Activated naive CD8-positive, alpha-beta T cell treated with anti-CD3 and anti-CD28 coated beads, Interleukin-2, amount 10 ng/mL, durations not matched to agents 7 days and 5 days (primary cell): ENCODE results near the gene KCNQ1OT1. TPM values are rescaled to one million over a fixed set of nuclear protein-coding genes. Genes with fewer than 3 reads are reported as not detected.

Experiments used
- ATAC-seq: fragments of 150-1000 bp; cut with Tn5 transposase; one replicate; pipeline ENCODE4 v1.10.0; 2021; ENCODE audit warnings: low read depth, moderate library complexity
- POLR2A ChIA-PET: fragments of 350-600 bp; sonication (Branson Sonifier 250); formaldehyde crosslinking; loops from one replicate; lab custom pipeline; 2021; ENCODE audit warnings: antibody characterized with exemption; lab: Charles Lee
- DNase-seq: peaks from one replicate; pipeline ENCODE4 v3.0.0; 2021
- H3K27ac Mint-ChIP-seq: one replicate; pipeline ENCODE4 v1.8.0; 2022; ENCODE audit warnings: mild to moderate bottlenecking, mixed read lengths
- H3K27me3 Mint-ChIP-seq: one replicate; pipeline ENCODE4 v1.8.0; 2022; ENCODE audit warnings: mild to moderate bottlenecking, moderate library complexity, mixed read lengths
- H3K36me3 Mint-ChIP-seq: one replicate; pipeline ENCODE4 v1.8.0; 2021; ENCODE audit warnings: mild to moderate bottlenecking, mixed read lengths
- H3K4me1 Mint-ChIP-seq: one replicate; pipeline ENCODE4 v1.8.0; 2021; ENCODE audit warnings: mixed read lengths
- H3K4me3 Mint-ChIP-seq: one replicate; pipeline ENCODE4 v1.8.0; 2022; ENCODE audit warnings: mild to moderate bottlenecking, moderate library complexity, mixed read lengths
- H3K9me3 Mint-ChIP-seq: one replicate; pipeline ENCODE4 v1.8.0; 2021; ENCODE audit warnings: mixed read lengths
- total RNA-seq, 2 experiments: library from RNA; stranded (reverse); gene quantifications; one replicate each; pipeline ENCODE4 v1.2.3, GENCODE V29; 2021

KCNQ1OT1 gene
- total RNA-seq, 2 experiments from 2014 or later = 0.28 to 0.34 TPM

DNA sequence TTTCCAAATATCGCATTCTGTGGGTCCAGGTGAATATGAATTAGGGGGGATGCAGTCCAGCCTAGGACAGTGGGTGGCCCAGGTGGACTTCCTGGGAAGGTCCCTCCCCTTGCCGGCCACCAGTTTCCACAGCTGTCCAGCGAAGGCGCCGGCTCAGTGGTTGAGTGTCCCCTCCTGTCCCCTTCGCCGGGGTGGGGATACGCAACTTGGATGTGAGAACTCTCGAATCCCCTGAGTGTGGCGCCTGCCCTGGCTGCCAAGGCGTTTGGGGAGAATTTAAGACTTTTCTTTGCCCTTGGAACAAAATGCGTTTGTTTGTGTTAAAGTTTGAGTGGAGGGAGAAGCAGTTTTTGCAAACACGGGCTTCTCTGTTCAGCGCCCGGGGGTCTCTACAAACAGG is 123.7 kb downstream of the KCNQ1OT1 start:
- Mint-ChIP-seq H3K27ac (no peak overlapping the region), H3K4me3 (no peak overlapping the region), H3K4me1 (no peaks in the 10 kb centered on the region), H3K27me3 (no peaks in the 10 kb centered on the region), H3K9me3 (no peaks in the 10 kb centered on the region), H3K36me3 (no peaks in the 10 kb centered on the region)
- POLR2A ChIA-PET = no interaction called here
- no peak for DNase-seq
- ATAC-seq = no peak

DNA sequence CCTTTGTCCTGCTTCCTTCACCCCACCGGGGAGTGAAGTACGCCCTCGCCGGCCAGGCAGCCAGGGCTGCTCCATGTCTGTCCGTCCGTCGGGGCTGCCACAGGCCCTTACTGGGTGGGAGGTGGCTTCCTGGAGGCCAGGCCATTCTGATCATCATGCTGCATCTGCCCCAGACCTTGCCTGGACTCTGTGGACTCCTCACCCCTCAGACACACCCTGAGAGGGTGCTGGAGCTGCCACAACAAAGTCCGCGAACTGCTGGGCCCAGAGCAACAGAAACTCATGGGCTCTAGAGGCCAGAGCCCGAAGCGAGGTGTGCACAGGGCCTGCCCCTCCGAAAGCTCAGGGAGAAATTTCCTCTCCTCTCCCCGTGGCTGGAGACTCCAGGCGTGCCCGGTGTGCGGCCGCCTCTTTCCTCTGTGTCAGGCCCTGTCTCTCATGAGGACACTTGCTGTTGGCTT is 124.2 kb downstream of the KCNQ1OT1 start:
- POLR2A ChIA-PET = no interaction called here

DNA sequence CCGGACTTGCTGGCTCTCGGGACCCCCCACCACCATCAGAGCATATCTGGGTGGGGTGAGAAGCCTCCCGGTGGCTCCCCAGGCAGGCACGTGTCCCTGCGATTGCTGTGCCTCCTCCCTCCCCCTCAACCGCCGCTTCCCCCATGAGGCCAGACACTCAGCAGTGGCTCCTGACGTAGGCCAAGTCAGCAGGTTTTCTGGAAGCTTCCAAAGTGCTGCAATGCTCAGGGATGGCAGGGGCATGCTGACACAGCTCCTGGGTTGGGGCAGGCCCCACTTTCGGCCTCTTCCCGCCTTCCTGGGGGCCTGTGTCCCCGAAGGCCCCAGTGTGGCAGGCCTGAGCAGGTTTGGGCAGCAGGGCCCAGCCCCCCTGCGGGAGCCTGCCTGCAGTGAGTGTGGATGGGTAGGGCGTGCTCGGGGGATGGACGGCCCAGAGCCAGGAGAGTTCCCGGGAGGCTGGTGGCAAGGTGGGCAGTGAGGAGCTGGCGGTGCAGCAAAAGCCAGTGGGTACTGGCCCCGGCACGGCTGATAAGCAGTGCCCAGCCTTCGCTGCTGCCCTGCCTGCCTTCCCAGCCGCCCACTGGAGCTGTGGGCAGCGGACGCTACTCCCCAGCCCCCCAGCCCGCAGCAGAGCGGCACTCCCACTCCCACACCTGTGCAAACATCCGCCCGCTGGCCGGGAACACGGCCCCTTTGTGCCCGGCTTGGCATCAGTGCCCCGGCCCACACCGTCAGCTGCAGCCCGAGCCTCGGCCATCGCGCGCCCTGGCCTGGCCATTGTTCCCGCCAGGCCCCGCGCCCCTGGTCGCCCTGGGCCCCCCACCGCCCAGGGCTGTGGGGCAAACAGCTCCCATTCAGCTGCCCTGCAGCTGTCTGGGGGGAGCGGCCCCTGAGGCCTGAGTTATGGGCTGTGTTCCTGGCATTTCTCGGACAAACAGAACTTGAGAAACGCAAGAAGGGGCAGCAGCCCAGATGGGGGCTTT is 125.0 kb downstream of the KCNQ1OT1 start:
- no peaks in the 10 kb centered on the region for H3K36me3 Mint-ChIP-seq
- no peak overlapping the region for H3K4me3 Mint-ChIP-seq
- H3K27me3 Mint-ChIP-seq = no peaks in the 10 kb centered on the region
- DNase-seq = peak; percentile 20
- POLR2A ChIA-PET = no interaction called here
- H3K9me3 Mint-ChIP-seq = no peaks in the 10 kb centered on the region
- H3K4me1 Mint-ChIP-seq = no peaks in the 10 kb centered on the region
- no peak overlapping the region for H3K27ac Mint-ChIP-seq
- no peak for ATAC-seq

More for the DNA sequence above, 124.2 kb downstream of the KCNQ1OT1 start:
- H3K9me3 Mint-ChIP-seq = no peaks in the 10 kb centered on the region
- no peaks in the 10 kb centered on the region for H3K4me1 Mint-ChIP-seq
- no peaks in the 10 kb centered on the region for H3K36me3 Mint-ChIP-seq
- H3K27me3 Mint-ChIP-seq = no peaks in the 10 kb centered on the region
- no peak overlapping the region for H3K4me3 Mint-ChIP-seq
- ATAC-seq = no peak
- H3K27ac Mint-ChIP-seq = no peak overlapping the region
- no peak for DNase-seq

DNA sequence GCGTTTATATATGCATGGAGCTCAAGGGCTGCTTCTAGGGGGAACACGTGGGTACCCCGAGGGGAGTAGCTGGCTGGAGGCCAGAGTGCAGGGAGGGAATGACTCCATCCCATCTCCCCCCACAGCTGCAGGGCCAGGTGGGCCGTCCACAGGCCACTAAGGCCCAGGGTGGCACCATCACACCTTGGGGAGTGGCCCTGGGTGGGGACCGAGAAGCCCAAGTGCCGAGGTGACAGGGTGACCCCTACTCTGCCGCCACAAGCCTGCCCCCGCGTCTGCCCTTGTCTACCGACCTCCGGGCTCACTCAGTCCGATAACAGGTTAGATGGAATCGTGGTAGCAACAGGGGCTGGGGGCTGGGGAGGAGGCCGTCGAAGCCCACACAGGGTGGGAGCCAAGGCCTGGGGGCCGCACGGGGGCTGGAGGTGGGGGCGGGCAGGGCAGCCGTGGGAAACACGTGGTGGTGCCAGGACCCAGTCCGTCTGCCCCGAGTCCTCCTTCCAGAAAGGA is 125.7 kb downstream of the KCNQ1OT1 start:
- Mint-ChIP-seq H3K9me3 (no peaks in the 10 kb centered on the region), H3K27me3 (no peaks in the 10 kb centered on the region), H3K36me3 (no peaks in the 10 kb centered on the region), H3K4me3 (no peak overlapping the region), H3K4me1 (no peaks in the 10 kb centered on the region), H3K27ac (no peak overlapping the region)
- peak; percentile 19 for DNase-seq
- POLR2A ChIA-PET = no interaction called here
- no peak for ATAC-seq

DNA sequence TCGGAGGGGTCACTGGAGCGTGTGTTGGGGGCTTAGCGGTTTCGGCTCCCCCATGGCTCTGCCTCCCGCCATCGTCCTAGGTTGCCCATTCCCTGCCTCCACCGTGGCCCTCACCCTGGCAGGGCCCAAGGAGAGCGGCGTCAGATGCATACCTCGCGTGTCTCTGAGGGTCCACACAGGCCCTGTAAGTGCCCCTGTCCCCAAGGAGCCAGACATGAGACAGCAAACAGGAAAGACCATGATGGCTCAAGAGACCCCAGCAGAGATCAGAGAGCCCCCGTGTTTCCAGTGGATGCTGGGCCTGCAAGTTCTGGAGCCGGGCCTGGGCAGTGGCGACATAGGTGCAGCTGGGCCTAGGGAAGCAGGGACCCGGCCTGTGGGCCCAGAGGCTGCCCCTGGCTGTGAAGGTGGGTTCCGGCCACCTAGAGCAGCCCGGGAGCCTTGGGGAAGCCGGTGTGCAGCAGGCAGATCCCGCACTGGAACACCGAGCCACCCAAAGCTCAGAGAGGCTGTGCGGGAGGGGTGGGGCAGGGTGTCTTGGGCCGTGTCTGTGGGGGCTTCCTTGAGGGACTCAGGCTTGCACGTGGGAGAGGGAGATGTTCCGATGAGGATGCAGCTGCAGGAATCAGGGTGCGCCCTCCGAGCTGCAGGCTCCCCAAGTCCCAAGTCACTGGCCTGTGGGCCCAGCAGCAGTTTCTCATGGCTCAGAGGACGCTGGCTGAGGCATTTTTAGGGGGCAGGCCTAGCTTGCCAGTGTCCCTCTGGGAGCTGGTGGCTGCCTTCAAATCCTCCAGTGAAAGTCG is 126.4 kb downstream of the KCNQ1OT1 start:
- DNase-seq (peak; percentile 20), ATAC-seq (no peak)
- Mint-ChIP-seq H3K4me3 (no peak overlapping the region), H3K27ac (no peak overlapping the region), H3K4me1 (no peaks in the 10 kb centered on the region), H3K27me3 (no peaks in the 10 kb centered on the region), H3K9me3 (no peaks in the 10 kb centered on the region), H3K36me3 (no peaks in the 10 kb centered on the region)
- POLR2A ChIA-PET = no interaction called here

DNA sequence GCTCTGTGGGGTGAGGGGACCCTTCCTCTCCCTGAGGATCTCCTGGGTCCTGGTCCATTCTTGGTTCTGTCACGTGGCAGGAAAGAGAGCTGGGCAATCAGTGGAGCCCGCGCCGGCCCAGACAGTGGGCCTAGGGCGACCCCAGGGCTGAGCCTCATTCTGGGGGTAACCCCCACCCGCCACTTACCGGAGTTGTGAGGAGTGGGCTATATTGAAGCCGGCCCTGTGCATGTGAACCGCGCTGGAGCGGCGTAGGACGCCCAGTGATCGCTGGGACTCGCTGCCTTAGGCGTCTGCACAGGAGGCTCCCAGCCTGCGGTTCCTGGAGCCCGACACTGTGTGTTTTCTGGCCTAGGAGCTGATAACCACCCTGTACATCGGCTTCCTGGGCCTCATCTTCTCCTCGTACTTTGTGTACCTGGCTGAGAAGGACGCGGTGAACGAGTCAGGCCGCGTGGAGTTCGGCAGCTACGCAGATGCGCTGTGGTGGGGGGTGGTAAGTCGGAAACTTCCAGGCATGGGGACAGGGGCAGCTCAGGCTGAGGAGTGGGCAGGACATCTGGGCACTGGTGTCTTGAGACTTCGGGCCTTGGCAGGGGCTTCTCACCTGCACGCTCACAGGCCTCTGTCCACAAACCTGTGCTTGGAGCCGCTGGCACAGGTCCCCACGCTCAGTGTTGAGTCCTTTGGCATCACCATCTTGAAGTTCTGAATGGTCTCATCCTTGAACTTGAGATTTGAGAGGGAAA is 127.1 kb downstream of the KCNQ1OT1 start:
- Mint-ChIP-seq H3K27me3 (no peaks in the 10 kb centered on the region), H3K36me3 (no peaks in the 10 kb centered on the region), H3K4me1 (no peaks in the 10 kb centered on the region), H3K4me3 (no peak overlapping the region), H3K27ac (no peak overlapping the region), H3K9me3 (no peaks in the 10 kb centered on the region)
- peak; percentile 16 for DNase-seq
- POLR2A ChIA-PET = no interaction called here
- ATAC-seq = no peak

DNA sequence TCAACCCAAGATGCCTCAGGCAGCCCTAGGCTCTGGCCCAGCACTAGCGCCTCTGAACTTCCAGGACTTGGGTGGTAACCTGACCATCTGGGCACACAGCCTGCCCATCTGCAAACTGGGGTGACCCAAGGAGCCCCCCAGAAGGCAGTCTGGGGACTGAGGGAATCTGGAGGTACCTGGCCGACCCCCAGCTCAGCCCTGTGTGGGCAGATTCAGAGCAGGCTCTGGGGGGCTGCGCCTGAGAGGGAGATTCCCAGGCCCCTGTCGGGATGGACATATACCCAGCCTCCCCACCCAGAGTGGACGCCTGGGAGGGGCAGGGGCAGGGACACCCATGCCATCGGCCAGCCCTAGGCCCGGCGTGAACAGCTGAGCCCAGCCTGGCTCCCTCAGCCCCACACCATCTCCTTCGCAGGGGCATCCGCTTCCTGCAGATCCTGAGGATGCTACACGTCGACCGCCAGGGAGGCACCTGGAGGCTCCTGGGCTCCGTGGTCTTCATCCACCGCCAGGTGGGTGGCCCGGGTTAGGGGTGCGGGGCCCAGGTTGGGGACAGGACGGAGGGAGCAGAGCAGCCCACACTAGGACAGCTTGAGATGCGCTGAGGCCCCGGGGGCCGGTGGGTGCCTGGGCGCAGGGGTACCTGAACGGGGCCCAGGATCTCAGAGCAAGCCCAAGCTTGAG is 128.1 kb downstream of the KCNQ1OT1 start:
- POLR2A ChIA-PET = no interaction called here
- Mint-ChIP-seq H3K9me3 (no peaks in the 10 kb centered on the region), H3K36me3 (no peaks in the 10 kb centered on the region), H3K4me3 (no peak overlapping the region), H3K27ac (no peak overlapping the region), H3K27me3 (no peaks in the 10 kb centered on the region), H3K4me1 (no peaks in the 10 kb centered on the region)
- DNase-seq = peak; percentile 23
- no peak for ATAC-seq

DNA sequence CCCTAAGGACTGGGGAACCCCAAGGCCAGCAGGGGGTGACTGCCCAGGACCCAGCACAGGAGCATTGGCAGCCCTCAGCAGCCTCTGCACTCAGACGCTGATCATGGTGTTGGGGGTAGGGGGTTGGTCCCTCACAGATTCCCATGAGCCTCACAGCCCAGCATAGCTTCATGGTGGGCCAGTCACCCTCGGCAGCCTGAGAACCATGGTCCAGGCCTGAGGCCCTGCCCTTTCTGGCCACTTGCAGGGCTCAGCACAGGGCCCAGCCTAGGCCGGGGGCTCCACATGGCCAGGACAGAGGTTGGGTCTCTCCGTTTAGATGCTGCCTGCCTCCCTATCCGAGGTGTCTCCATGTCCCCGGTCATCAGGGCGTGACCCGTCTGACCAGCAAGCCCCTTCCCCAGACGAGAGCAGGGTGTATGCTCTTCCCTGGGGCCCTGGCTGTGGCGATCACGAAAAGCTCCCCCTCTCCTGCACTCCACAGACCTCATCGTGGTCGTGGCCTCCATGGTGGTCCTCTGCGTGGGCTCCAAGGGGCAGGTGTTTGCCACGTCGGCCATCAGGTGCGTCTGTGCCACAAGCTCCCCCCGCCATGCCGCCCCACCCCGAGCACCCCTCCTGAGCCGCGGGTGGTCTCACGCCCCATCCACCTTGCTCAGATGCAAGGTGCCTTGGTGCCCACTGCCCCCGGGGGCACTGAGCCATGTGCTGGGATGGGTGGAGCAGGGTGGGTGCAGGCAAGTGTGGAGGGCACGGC is 128.8 kb downstream of the KCNQ1OT1 start:
- DNase-seq (peak; percentile 18), ATAC-seq (no peak)
- POLR2A ChIA-PET = no interaction called here
- Mint-ChIP-seq H3K36me3 (no peaks in the 10 kb centered on the region), H3K4me3 (no peak overlapping the region), H3K27ac (no peak overlapping the region), H3K27me3 (no peaks in the 10 kb centered on the region), H3K9me3 (no peaks in the 10 kb centered on the region), H3K4me1 (no peaks in the 10 kb centered on the region)

DNA sequence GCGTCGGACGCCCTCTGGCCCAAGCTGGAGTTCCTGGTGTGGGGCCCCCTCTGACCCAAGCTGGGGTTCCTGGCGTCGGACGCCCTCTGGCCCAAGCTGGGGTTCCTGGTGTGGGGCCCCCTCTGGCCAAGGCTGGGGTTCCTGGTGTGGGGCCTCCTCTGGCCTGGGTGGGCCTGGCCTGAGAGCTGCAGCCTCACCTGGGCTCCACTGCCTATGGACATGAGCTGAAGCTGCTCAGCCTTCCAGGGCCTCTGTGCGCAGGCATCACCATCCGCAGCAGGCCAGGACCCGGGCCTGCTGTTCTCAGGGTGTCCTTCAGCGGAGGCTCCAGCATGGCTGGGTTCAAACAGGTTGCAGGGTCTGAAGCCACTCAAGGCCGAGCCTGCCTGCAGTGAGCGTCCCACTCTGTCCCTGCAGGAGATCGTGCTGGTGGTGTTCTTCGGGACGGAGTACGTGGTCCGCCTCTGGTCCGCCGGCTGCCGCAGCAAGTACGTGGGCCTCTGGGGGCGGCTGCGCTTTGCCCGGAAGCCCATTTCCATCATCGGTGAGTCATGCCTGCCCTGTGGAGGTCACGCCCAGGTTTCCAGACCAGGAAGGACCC is 129.5 kb downstream of the KCNQ1OT1 start:
- DNase-seq = peak; percentile 25
- ATAC-seq = no peak
- Mint-ChIP-seq H3K27ac (no peak overlapping the region), H3K4me1 (no peaks in the 10 kb centered on the region), H3K27me3 (no peaks in the 10 kb centered on the region), H3K4me3 (no peak overlapping the region), H3K36me3 (no peaks in the 10 kb centered on the region), H3K9me3 (no peaks in the 10 kb centered on the region)
- POLR2A ChIA-PET = no interaction called here

DNA sequence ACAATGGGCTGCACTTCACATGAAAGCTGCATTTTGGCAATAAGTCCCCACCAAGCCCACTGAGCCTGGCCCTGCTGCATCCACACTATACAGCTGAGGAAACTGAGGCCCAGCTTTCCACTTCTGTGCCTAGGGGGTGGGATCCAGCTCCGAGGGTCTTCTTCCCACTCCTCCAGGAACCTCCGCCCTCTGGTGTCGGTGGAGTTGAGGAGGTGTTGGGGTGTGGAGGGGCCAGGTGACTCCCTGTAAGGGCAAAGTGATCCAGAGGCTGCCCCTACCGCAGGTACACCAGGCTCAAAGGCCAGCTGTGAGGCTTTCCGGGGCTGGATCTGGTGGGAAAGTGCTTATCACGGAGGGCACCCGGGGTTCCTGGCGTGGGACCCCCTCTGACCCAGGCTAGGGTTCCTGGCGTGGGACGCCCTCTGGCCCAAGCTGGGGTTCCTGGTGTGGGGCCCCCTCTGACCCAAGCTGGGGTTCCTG is 130.0 kb downstream of the KCNQ1OT1 start:
- H3K27ac Mint-ChIP-seq = no peak overlapping the region
- ATAC-seq (no peak), DNase-seq (no peak)

DNA sequence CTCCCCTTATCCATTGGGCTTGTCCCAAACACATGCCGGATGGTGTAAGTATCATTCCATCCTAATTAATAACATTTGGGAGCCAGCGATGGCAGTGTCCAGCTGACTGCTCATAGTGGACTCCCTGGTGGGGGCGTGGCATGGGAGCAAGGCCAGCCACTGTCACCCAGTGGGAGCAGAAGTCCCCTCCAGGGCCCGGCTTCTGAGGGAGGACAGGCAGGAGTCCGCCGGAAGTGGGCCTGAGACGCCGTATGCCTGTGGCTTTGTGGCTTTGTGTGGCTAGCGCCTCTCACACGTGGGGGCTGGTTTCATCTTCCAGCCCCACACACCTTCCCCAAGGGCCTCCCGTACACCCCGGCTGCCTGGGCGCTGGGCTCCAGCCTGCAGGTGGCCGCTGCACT is 130.5 kb downstream of the KCNQ1OT1 start:
- H3K27ac Mint-ChIP-seq = no peak overlapping the region
- ATAC-seq = no peak
- POLR2A ChIA-PET = no interaction called here

More for the DNA sequence above, 130.0 kb downstream of the KCNQ1OT1 start:
- H3K4me1 Mint-ChIP-seq = no peaks in the 10 kb centered on the region
- H3K9me3 Mint-ChIP-seq = no peaks in the 10 kb centered on the region
- H3K36me3 Mint-ChIP-seq = no peaks in the 10 kb centered on the region
- no peaks in the 10 kb centered on the region for H3K27me3 Mint-ChIP-seq
- H3K4me3 Mint-ChIP-seq = no peak overlapping the region
- POLR2A ChIA-PET = no interaction called here

More for the DNA sequence above, 130.5 kb downstream of the KCNQ1OT1 start:
- H3K4me3 Mint-ChIP-seq = no peak overlapping the region
- no peaks in the 10 kb centered on the region for H3K4me1 Mint-ChIP-seq
- H3K9me3 Mint-ChIP-seq = no peaks in the 10 kb centered on the region
- H3K27me3 Mint-ChIP-seq = no peaks in the 10 kb centered on the region
- no peaks in the 10 kb centered on the region for H3K36me3 Mint-ChIP-seq
- DNase-seq = no peak
